Measurements from ENCODE around the gene ZFHX3.

Gene ZFHX3

GRCh38 chr16:72783716-72784318, 264.1 kb downstream of the ZFHX3 start:
- DNase-seq: no peak

- DNase-seq: no peak
These were observed 278.1 kb downstream of the ZFHX3 start for GRCh38 chr16:72769876-72770275.

GRCh38 chr16:72768591-72768990, 279.3 kb downstream of the ZFHX3 start:
- DNase-seq: no peak

GRCh38 chr16:72766506-72766905, 281.4 kb downstream of the ZFHX3 start:
- DNase-seq: no peak

GRCh38 chr16:72764015-72764654, 283.8 kb downstream of the ZFHX3 start:
- DNase-seq: no peak

- DNase-seq: no peak
These were observed 287.3 kb downstream of the ZFHX3 start for GRCh38 chr16:72760581-72760980.

- DNase-seq: no peak
These were observed 294.0 kb downstream of the ZFHX3 start for GRCh38 chr16:72753881-72754280.

- DNase-seq: no peak
These were observed 295.8 kb downstream of the ZFHX3 start for GRCh38 chr16:72752004-72752695.

GRCh38 chr16:72751076-72751475, 296.9 kb downstream of the ZFHX3 start:
- no peak for DNase-seq

- DNase-seq: no peak
These were observed 298.8 kb downstream of the ZFHX3 start for GRCh38 chr16:72749091-72749490.

- no peak for DNase-seq
These were observed 303.7 kb downstream of the ZFHX3 start for GRCh38 chr16:72744076-72744793.

- DNase-seq: no peak
These were observed 304.7 kb downstream of the ZFHX3 start for GRCh38 chr16:72743011-72743761.

GRCh38 chr16:72740347-72740746, 307.6 kb downstream of the ZFHX3 start:
- no peak for DNase-seq

- no peak for DNase-seq
These were observed 308.4 kb downstream of the ZFHX3 start for GRCh38 chr16:72739577-72739976.

- no peak for DNase-seq
These were observed 311.9 kb downstream of the ZFHX3 start for GRCh38 chr16:72736074-72736473.

All from NCI-H1048 (cell line).